ENCODE results near the gene HS1BP3. TPM values are rescaled to one million over a fixed set of nuclear protein-coding genes. Genes with fewer than 3 reads are reported as not detected.
A peak's percentile ranks its signal among the peaks of the same experiment; 100 is the strongest.

The HS1BP3 gene
- total and polyA plus RNA-seq, 2 of the 4 experiments (the other 2 are of a cell fraction), result 9.0 to 14.8 TPM

GRCh38 chr2:20575935-20576597, 74.8 kb downstream of the HS1BP3 start:
- no peak for ATAC-seq (ENCODE audit: low read depth)
- ChIA-PET CTCF (no interaction called here), POLR2A (ENCODE audit: unreplicated experiment) (no interaction called here)
- intact Hi-C loops (cut with micrococcal nuclease) (no loop called here), dilution Hi-C loops (cut with HindIII; ENCODE audit: low sequenced_read_pairs, unreplicated experiment) (no loop called here), in situ Hi-C loops (cut with MboI; ENCODE audit: low sequenced_read_pairs) (no loop called here)
- H3K9me1 ChIP-seq (ENCODE audit: insufficient read depth, low read length), result peaks cover 24% of the 10 kb centered on the region
- no TSS peak for BruUV-seq (replicated peaks)
- H3K9me3 ChIP-seq (ENCODE audit: control insufficient read depth, insufficient read depth, low read length), result no peaks in the 10 kb centered on the region
- peaks cover 30% of the 10 kb centered on the region for H3K4me1 ChIP-seq (ENCODE audit: control insufficient read depth, insufficient read depth, low read length)
- no peak overlapping the region for H3K27ac ChIP-seq (ENCODE audit: insufficient read depth, low read length)
- no peak for DNase-seq
- WGBS, 2 experiments (ENCODE audit: extremely low coverage in 2 of 2, insufficient read length in 1 of 2), result 86% methylated on average over 1 of the region's 9 CpGs; no CpG with 5 or more reads in 1 of the 2 experiments
- H3K27me3 ChIP-seq (ENCODE audit: control insufficient read depth, insufficient read depth, low read length), result no peaks in the 10 kb centered on the region
- TF ChIP-seq CHD1 (IDR thresholded peaks at IDR 0.05; ENCODE audit: low read depth, low read length) (no peak), NFE2L2 (IDR thresholded peaks at IDR 0.05; ENCODE audit: low read depth, low read length) (0 out of 2 replicates have a peak, but pooled peaks have one; percentile 15)
- H3K56ac ChIP-seq (ENCODE audit: extremely low read depth, insufficient read depth, low read length), result no peak overlapping the region
- H2BK5ac ChIP-seq (ENCODE audit: low read depth, low read length, poor library complexity, severe bottlenecking), result no peak overlapping the region
- no peak overlapping the region for H3K23ac ChIP-seq (ENCODE audit: low read depth, low read length)
- H2AK5ac ChIP-seq (ENCODE audit: low read depth, low read length), result peak overlapping the region; percentile 66; the same call in 1 of the 2 replicates
- H4K91ac ChIP-seq (ENCODE audit: insufficient read depth, low read depth, low read length), result no peak overlapping the region; the same call in 1 of the 2 replicates
- H2BK20ac ChIP-seq (ENCODE audit: low read depth, low read length), result no peak overlapping the region
- H2BK120ac ChIP-seq (ENCODE audit: low read depth, low read length), result 0 out of 2 replicates have a peak overlapping the region, but pooled peaks have one; percentile 10
- no peak overlapping the region for H2AFZ ChIP-seq (replicated peaks; ENCODE audit: low read length, poor library complexity)
- no peak overlapping the region for H3K4ac ChIP-seq (ENCODE audit: low read depth, low read length)
- H3K9ac ChIP-seq (ENCODE audit: low read depth, low read length), result no peak overlapping the region
- H4K5ac ChIP-seq (ENCODE audit: low read depth, low read length), result no peak overlapping the region
- H2AK9ac ChIP-seq (replicated peaks; ENCODE audit: low read depth, low read length, poor library complexity), result no peak overlapping the region
- H3K14ac ChIP-seq (replicated peaks; ENCODE audit: low read depth, low read length), result no peak overlapping the region
- H3K79me1 ChIP-seq (ENCODE audit: low read depth in 1 of 2, low read length in 2 of 2), result no peaks in the 10 kb centered on the region
- no peaks in the 10 kb centered on the region for H3K36me3 ChIP-seq (ENCODE audit: control insufficient read depth, insufficient read depth, low read length)
- no peak overlapping the region; the same call in 2 of the 3 replicates for H2BK15ac ChIP-seq (ENCODE audit: low read depth, low read length)
- H4K8ac ChIP-seq (ENCODE audit: low read depth in 2 of 2, low read length in 2 of 2), result no peak overlapping the region
- no peak overlapping the region for H3K4me2 ChIP-seq (ENCODE audit: low read depth, low read length)
- no peak overlapping the region for H3K18ac ChIP-seq (ENCODE audit: low read depth, low read length)
- H4K20me1 ChIP-seq (ENCODE audit: insufficient read depth, low read length), result no peaks in the 10 kb centered on the region
- H3K4me3 ChIP-seq (ENCODE audit: insufficient read depth, low read depth, low read length), result no peak overlapping the region
